ENCODE measurements around the gene EPS8.

- TF ChIP-seq EZH2 (IDR thresholded peaks at IDR 0.05; ENCODE audit: low read depth) = no peak
- TF ChIP-seq CTCF (conservative IDR thresholded peaks at IDR 0.05) = no peak
Observed at GRCh38 chr12:15829949-15830348, 40.8 kb upstream of the EPS8 start.

All from PC-9 (cell line).